Activated naive CD4-positive, alpha-beta T cell treated with anti-CD3 and anti-CD28 coated beads, Interleukin-2, amount 10 ng/mL, durations not matched to agents 7 days and 5 days (primary cell): ENCODE data around the gene OR51T1.

ENCODE experiments used
- CTCF ChIA-PET: fragments of 350-600 bp; sonication (Branson Sonifier 250); formaldehyde crosslinking; loops from one replicate; lab custom pipeline; 2021; ENCODE audit warnings: antibody characterized with exemption; lab: Charles Lee
- DNase-seq: peaks from one replicate; pipeline ENCODE4 v3.0.0-alpha.2; 2020
- H3K27ac Mint-ChIP-seq: one replicate; pipeline ENCODE4 v1.8.0; 2021; ENCODE audit warnings: mild to moderate bottlenecking, moderate library complexity, mixed read lengths
- H3K27me3 Mint-ChIP-seq: one replicate; pipeline ENCODE4 v1.8.0; 2021; ENCODE audit warnings: mild to moderate bottlenecking, mixed read lengths
- H3K36me3 Mint-ChIP-seq: one replicate; pipeline ENCODE4 v1.8.0; 2021; ENCODE audit warnings: mixed read lengths
- H3K4me1 Mint-ChIP-seq: one replicate; pipeline ENCODE4 v1.8.0; 2021; ENCODE audit warnings: mixed read lengths
- H3K4me3 Mint-ChIP-seq: one replicate; pipeline ENCODE4 v1.8.0; 2021; ENCODE audit warnings: mild to moderate bottlenecking, moderate library complexity, mixed read lengths
- H3K9me3 Mint-ChIP-seq: one replicate; pipeline ENCODE4 v1.8.0; 2021; ENCODE audit warnings: mixed read lengths

Gene OR51T1

DNA sequence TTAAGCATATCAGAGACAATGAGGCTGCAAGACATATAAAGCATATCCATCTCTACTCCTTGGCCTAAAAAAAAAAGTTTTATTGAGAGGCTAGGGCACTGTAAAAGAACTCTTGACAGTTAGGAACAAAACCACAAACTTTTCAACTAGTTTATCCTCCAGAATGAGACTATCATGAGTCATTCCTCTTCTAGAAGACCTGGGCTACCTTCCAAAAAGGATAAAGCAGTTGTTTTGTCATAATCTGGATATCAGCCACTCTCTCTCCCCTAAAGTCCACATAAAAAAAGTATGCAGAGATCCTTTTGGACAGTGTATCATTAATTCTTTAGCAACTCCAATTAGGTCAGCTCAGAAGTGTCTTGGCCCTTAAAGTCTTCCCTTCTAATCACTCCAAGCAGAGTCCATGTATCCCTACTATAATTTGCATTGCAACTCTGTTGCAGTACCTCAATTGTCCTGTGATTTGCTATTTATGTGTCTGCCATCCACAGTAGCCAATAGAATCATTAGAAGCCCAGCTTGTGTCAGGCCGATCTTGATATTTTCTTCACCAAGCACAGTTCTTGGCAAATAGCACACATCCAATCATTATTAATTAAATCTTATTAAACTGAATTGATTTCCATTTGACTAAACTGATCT is 10.4 kb downstream of the OR51T1 start:
- CTCF ChIA-PET = interaction anchor here (0.6 kb wide), 1 partner anchor 144 kb away, joined by 3 read pairs; no protein-coding TSS in a partner anchor
- no peak overlapping the region for H3K4me3 Mint-ChIP-seq
- no peaks in the 10 kb centered on the region for H3K27me3 Mint-ChIP-seq
- no peaks in the 10 kb centered on the region for H3K9me3 Mint-ChIP-seq
- no peaks in the 10 kb centered on the region for H3K4me1 Mint-ChIP-seq
- no peaks in the 10 kb centered on the region for H3K36me3 Mint-ChIP-seq
- no peak for DNase-seq
- H3K27ac Mint-ChIP-seq = no peak overlapping the region

DNA sequence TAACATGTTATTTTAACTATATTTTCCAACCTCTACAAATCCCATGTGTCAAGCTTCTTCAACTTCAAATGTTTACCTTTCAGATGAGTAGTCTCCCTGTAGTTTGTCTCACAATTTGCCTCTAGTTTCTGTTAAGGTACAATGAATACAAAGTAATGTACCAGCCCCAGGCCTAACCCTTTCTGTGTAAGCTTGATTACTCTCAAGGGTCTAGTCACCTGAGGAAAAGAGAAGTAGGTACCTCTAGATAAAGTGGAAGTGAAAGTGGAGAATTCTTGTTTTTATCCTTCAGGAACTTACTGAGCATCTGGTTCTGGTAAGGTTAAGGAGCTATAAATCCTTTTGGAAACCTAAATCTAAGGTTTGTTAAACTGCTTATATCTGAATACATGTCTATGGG is 21.8 kb downstream of the OR51T1 start, which contains the start of gene OR51A7:
OR51A7 (plus strand) TSS at position 300 of the 400 bp plus-strand sequence. CDS start 3,587 bp downstream, outside the sequence.
- H3K4me3 Mint-ChIP-seq = no peak within 1 kb of the TSS
- CTCF ChIA-PET = no interaction called here
- H3K27me3 Mint-ChIP-seq = no peaks in the 10 kb centered on the region
- H3K4me1 Mint-ChIP-seq = no peaks in the 10 kb centered on the region
- H3K9me3 Mint-ChIP-seq = no peaks in the 10 kb centered on the region
- H3K27ac Mint-ChIP-seq = no peak within 1 kb of the TSS
- DNase-seq = no peak
- H3K36me3 Mint-ChIP-seq = no peaks in the 10 kb centered on the region

DNA sequence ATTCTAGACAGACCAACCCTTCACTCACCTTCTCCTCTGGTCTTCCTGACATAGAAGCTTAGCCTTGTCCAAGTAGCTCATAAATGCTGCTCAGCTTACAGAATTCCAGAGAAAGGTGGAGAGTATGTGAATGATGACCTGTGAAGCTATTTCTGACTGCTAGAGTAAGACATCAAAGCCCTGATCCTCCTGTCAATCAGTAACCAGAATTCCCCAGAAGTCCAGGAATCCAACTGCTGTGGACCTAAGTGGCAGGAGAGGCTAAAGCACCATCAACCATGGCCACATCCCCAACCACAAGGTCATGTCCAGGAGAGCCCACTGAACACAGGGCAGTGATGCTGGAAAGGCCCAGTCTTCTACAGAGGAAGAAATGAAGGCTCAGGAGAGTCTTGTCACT is 34.9 kb downstream of the OR51T1 start:
- CTCF ChIA-PET = no interaction called here
- Mint-ChIP-seq H3K27ac (no peak overlapping the region), H3K9me3 (no peaks in the 10 kb centered on the region), H3K4me1 (no peaks in the 10 kb centered on the region), H3K4me3 (no peak overlapping the region), H3K27me3 (no peaks in the 10 kb centered on the region), H3K36me3 (no peaks in the 10 kb centered on the region)
- DNase-seq = no peak

DNA sequence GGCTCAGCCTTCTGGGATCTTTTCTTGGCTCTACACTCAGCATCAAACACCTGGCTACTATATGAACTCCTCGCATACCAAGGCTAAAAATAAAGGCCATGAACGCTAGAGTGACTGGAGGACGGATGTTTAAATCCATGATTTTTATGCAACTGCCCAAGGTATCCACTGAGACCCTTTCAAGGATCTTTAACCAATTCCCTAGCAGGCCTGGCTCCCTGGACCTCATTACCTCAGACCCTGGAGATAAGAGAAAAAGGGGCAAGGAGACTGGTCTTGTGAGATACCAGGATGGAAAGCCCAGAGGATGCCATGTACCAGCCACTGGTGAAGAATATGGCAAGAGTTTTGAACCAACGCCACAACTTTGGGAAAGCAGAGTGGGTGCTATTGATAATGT is 37.5 kb downstream of the OR51T1 start, which contains the start of gene OR51G2:
OR51G2 (minus strand) TSS at position 101 of the 400 bp plus-strand sequence. CDS start 3,687 bp downstream, outside the sequence.
- Mint-ChIP-seq H3K4me3 (no peak within 1 kb of the TSS), H3K4me1 (no peaks in the 10 kb centered on the region), H3K27me3 (no peaks in the 10 kb centered on the region), H3K36me3 (no peaks in the 10 kb centered on the region), H3K9me3 (no peaks in the 10 kb centered on the region), H3K27ac (no peak within 1 kb of the TSS)
- CTCF ChIA-PET = no interaction called here
- DNase-seq = no peak

DNA sequence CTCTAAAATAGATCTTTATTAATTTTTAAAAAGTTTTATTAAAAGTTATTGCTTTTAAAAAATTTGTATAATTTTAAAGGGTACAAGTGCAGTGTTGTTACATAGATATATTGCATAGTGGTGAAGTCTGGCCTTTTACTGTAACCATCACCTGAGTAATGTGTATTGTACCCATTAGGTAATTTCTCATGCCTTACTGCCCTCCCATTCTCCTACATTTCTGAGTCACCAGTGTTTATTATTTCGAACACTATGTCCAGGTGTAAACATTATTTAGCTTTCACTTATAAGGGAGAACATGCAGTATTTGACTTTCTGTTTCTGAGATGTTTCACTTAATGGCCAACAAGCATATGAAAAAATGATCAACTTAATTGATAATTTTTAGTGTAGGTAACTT is 40.1 kb downstream of the OR51T1 start:
- Mint-ChIP-seq H3K4me1 (no peaks in the 10 kb centered on the region), H3K4me3 (no peak overlapping the region), H3K36me3 (no peaks in the 10 kb centered on the region), H3K9me3 (no peaks in the 10 kb centered on the region), H3K27me3 (no peaks in the 10 kb centered on the region), H3K27ac (no peak overlapping the region)
- CTCF ChIA-PET = no interaction called here
- DNase-seq = no peak

DNA sequence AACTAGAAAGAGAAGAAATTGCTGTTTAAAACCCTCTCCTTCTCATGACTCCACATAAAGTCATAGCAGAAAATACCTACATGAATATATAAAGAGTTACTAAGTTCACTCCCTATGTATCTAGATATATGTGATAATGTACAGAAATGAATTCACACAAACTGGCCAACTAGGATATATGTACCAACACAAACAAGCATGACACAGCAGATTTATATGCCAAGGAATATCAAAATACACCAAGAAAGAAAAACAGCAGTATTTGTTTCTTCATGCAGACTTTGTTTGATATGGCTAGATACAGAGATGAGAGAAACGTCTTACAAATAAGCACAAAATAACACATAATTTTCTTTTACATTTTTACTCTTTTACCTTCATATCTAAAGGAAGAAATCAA is 40.6 kb downstream of the OR51T1 start:
- Mint-ChIP-seq H3K4me1 (no peaks in the 10 kb centered on the region), H3K27me3 (no peaks in the 10 kb centered on the region), H3K36me3 (no peaks in the 10 kb centered on the region), H3K4me3 (no peak overlapping the region), H3K9me3 (no peaks in the 10 kb centered on the region), H3K27ac (no peak overlapping the region)
- CTCF ChIA-PET = no interaction called here
- no peak for DNase-seq

DNA sequence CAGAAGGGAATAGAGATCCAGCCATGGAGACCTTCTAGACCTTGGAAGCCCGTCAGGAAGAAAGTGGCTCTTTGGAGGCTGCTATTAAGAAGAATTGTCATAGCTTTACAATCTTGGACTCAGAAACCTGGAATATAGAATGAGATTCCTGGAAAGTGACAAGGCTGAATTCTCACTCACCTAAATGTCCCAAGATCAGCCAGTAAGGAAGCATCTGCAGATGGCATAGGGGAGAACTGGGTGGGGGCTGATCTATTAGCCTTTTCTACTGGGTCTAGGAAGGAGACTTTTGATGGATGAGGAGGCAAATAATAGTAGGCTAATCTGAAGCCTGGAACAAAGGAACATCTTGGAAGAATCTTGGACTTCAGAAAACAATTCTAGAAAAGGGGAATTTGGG is 42.5 kb downstream of the OR51T1 start, which contains the start of gene OR51G1:
OR51G1 (minus strand) TSS at position 101 of the 400 bp plus-strand sequence; CDS start at position 101, 0 bp downstream.
- CTCF ChIA-PET = no interaction called here
- Mint-ChIP-seq H3K27ac (no peak within 1 kb of the TSS), H3K9me3 (no peaks in the 10 kb centered on the region), H3K27me3 (no peaks in the 10 kb centered on the region), H3K36me3 (no peaks in the 10 kb centered on the region), H3K4me3 (no peak within 1 kb of the TSS), H3K4me1 (no peaks in the 10 kb centered on the region)
- no peak for DNase-seq

DNA sequence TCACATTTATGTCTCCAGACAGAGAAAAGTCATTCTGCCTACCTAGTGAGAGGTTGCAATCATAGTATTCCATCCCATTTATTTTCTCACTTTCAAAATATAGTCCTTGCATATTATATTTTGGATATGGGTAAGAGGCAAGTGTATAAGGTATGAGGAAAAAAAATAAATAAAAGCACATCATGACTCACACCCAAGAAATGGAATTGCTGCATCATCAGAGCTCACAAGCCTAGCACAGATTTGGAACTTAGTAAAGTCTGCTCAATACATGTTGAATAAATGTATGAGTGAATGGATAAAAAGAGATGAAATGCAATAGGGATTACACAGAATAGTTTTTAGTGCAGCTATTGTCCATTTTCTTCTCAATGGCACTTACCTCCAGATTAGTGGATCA is 44.9 kb downstream of the OR51T1 start:
- Mint-ChIP-seq H3K4me1 (no peaks in the 10 kb centered on the region), H3K36me3 (no peaks in the 10 kb centered on the region), H3K4me3 (no peak overlapping the region), H3K27ac (no peak overlapping the region), H3K9me3 (no peaks in the 10 kb centered on the region), H3K27me3 (no peaks in the 10 kb centered on the region)
- CTCF ChIA-PET = no interaction called here
- no peak for DNase-seq
